HCT116 (cell line): ENCODE measurements around the gene GOLPH3L. TPM values are rescaled to one million over a fixed set of nuclear protein-coding genes. Genes with fewer than 3 reads are reported as not detected.
"Not testable (repeated sequence)": the region's sequence is repeated elsewhere in the genome, so short reads cannot be mapped to it uniquely, and the experiment has no call there.

Experiments used
- ATAC-seq: fragments of 200-7000 bp; cut with Tn5 transposase; 2 replicates; pipeline ENCODE4 v1.9.1; 2020; ENCODE audit warnings: mild to moderate bottlenecking, moderate library complexity
- BruUV-seq: library from RNA; stranded (reverse); fragments of 400-500 nt; replicated peaks from 2 replicates; lab custom pipeline; 2021; lab: Mats Ljungman, UMichigan
- CTCF ChIA-PET: fragments of 300-600 bp; sonication (Branson Sonifier 250); formaldehyde crosslinking; loops from one replicate; lab custom pipeline; 2021; ENCODE audit warnings: antibody characterized with exemption; lab: Charles Lee
- POLR2A ChIA-PET: fragments of 300-600, 350-600 bp; sonication (Branson Sonifier 250); formaldehyde crosslinking; loops from one replicate; lab custom pipeline; 2021; ENCODE audit warnings: antibody characterized with exemption; lab: Charles Lee
- RAD21 ChIA-PET, 2 experiments: fragments of 300-600 bp; sonication (Branson Sonifier 250); formaldehyde crosslinking; loops; one replicate each; lab custom pipeline; 2023; ENCODE audit warnings: low total read pairs in 2 of 2; ENCODE audit not compliant: uncharacterized antibody in 2 of 2, unreplicated experiment in 2 of 2, low non-redundant PET in 1 of 2; lab: Charles Lee
- DNase-seq: peaks from one replicate; pipeline ENCODE4 v3.0.0-alpha.2; 2010; ENCODE audit warnings: low read depth, low spot score
- H2AFZ ChIP-seq: fragments of 200-600 bp; shearing (Covaris generic), sonication (generic); 2 replicates; pipeline ENCODE4 v1.6.1; 2017; ENCODE audit warnings: low read depth, mixed run types, mixed read lengths, antibody characterized with exemption, low read length; ENCODE audit not compliant: poor library complexity, severe bottlenecking
- H3K27ac ChIP-seq: 2 replicates; pipeline ENCODE4 v1.5.1; 2012; ENCODE audit warnings: low read depth, low read length
- H3K27me3 ChIP-seq: fragments of 200-600 bp; sonication (generic); 2 replicates; pipeline ENCODE4 v1.6.1; 2016; ENCODE audit warnings: mixed run types, low read length, mixed read lengths; ENCODE audit not compliant: insufficient read depth
- H3K36me3 ChIP-seq, 2 experiments: fragments of 200-500 bp in 1 of 2; fragments of 200-600 bp in 1 of 2; sonication (Bioruptor generic) in 1 of 2; sonication (generic) in 1 of 2; 2 replicates each; pipeline versions ENCODE4 v1.5.1 to v1.6.1; 2014 to 2016; ENCODE audit warnings: low read length in 2 of 2, inconsistent platforms in 1 of 2, mixed read lengths in 1 of 2, mixed run types in 1 of 2; ENCODE audit not compliant: insufficient read depth in 2 of 2, control insufficient read depth in 1 of 2
- H3K4me1 ChIP-seq, 2 experiments: fragments of 200-600 bp in 1 of 2; sonication (generic) in 1 of 2; 2 replicates each; pipeline versions ENCODE4 v1.5.1 to v1.6.1; 2012 to 2017; ENCODE audit warnings: low read length in 2 of 2, inconsistent platforms in 1 of 2, mild to moderate bottlenecking in 1 of 2, mixed read lengths in 1 of 2, mixed run types in 1 of 2, moderate library complexity in 1 of 2; ENCODE audit not compliant: insufficient read depth in 2 of 2, control insufficient read depth in 1 of 2
- H3K4me2 ChIP-seq: fragments of 200-600 bp; sonication (generic); 2 replicates; pipeline ENCODE4 v1.6.1; 2017; ENCODE audit warnings: mixed run types, low read length, mixed read lengths
- H3K4me3 ChIP-seq, 2 experiments: fragments of 200-600 bp in 1 of 2; sonication (generic) in 1 of 2; replicated peaks in 1 of 2; 2 replicates each; pipeline ENCODE4 v1.5.1; 2011 to 2016; ENCODE audit warnings: low read length in 2 of 2, control low read depth in 1 of 2, low read depth in 1 of 2, mild to moderate bottlenecking in 1 of 2, mixed read lengths in 1 of 2, mixed run types in 1 of 2
- H3K79me2 ChIP-seq: fragments of 200-600 bp; sonication (generic); 2 replicates; pipeline ENCODE4 v1.6.1; 2017; ENCODE audit warnings: mild to moderate bottlenecking, mixed run types, low read length, moderate library complexity, mixed read lengths; ENCODE audit not compliant: insufficient read depth
- H3K9ac ChIP-seq: fragments of 200-600 bp; sonication (generic); 2 replicates; pipeline ENCODE4 v1.6.1; 2016; ENCODE audit warnings: low read length, mixed read lengths
- H3K9me2 ChIP-seq: fragments of 200-600 bp; sonication (generic), shearing (Covaris generic); 2 replicates; pipeline ENCODE4 v1.6.1; 2017; ENCODE audit warnings: mixed run types, mild to moderate bottlenecking, moderate library complexity; ENCODE audit not compliant: insufficient read depth
- H3K9me3 ChIP-seq, 2 experiments: fragments of 200-500 bp in 1 of 2; fragments of 200-600 bp in 1 of 2; sonication (Bioruptor generic) in 1 of 2; sonication (generic) in 1 of 2; 2 replicates each; pipeline ENCODE4 v1.6.1; 2014 to 2017; ENCODE audit warnings: low read length in 2 of 2, mixed read lengths in 2 of 2, inconsistent platforms in 1 of 2, low read depth in 1 of 2, mild to moderate bottlenecking in 1 of 2, mixed run types in 1 of 2, moderate library complexity in 1 of 2; ENCODE audit not compliant: control insufficient read depth in 1 of 2, insufficient read depth in 1 of 2
- H4K20me1 ChIP-seq: fragments of 200-600 bp; sonication (generic), shearing (Covaris generic); 2 replicates; pipeline ENCODE4 v1.6.1; 2017; ENCODE audit warnings: mixed run types, mild to moderate bottlenecking, moderate library complexity; ENCODE audit not compliant: insufficient read depth
- CBX3 ChIP-seq: IDR thresholded peaks from 2 replicates; pipeline ENCODE4 v1.6.1; 2012; ENCODE audit warnings: low read depth
- CEBPB ChIP-seq: IDR thresholded peaks from 2 replicates; pipeline ENCODE4 v1.6.1; 2012; ENCODE audit warnings: low read depth
- EGR1 ChIP-seq: IDR thresholded peaks from 2 replicates; pipeline ENCODE4 v1.6.1; 2012; ENCODE audit warnings: low read depth
- ELF1 ChIP-seq: IDR thresholded peaks from 2 replicates; pipeline ENCODE4 v1.6.1; 2012; ENCODE audit warnings: low read depth, borderline replicate concordance
- EZH2 ChIP-seq: fragments of 200-600 bp; sonication (generic); IDR thresholded peaks from 2 replicates; pipeline ENCODE4 v1.6.1; 2017; ENCODE audit warnings: antibody characterized with exemption, mixed run types
- EZH2phosphoT487 ChIP-seq: fragments of 200-600 bp; IDR thresholded peaks from 2 replicates; pipeline ENCODE4 v1.6.1; 2018; ENCODE audit warnings: antibody characterized with exemption, borderline replicate concordance
- JUND ChIP-seq: IDR thresholded peaks from 2 replicates; pipeline ENCODE4 v1.6.1; 2012
- MAX ChIP-seq: IDR thresholded peaks from 2 replicates; pipeline ENCODE4 v1.6.1; 2012
- POLR2A ChIP-seq: IDR thresholded peaks from 2 replicates; pipeline ENCODE4 v1.7.0; 2011; ENCODE audit warnings: borderline replicate concordance; ENCODE audit not compliant: insufficient read depth, insufficient read length; ENCODE audit errors: extremely low read depth
- POLR2AphosphoS5 ChIP-seq: IDR thresholded peaks from 2 replicates; pipeline ENCODE4 v1.6.1; 2011; ENCODE audit warnings: mild to moderate bottlenecking, low read depth, low read length, moderate library complexity
- RAD21 ChIP-seq: IDR thresholded peaks from 2 replicates; pipeline ENCODE4 v1.6.1; 2012; ENCODE audit warnings: low read depth, mild to moderate bottlenecking
- REST ChIP-seq: IDR thresholded peaks from 2 replicates; pipeline ENCODE4 v1.6.1; 2012; ENCODE audit warnings: low read depth
- SIN3A ChIP-seq: IDR thresholded peaks from 2 replicates; pipeline ENCODE4 v1.6.1; 2012; ENCODE audit warnings: low read depth
- SRF ChIP-seq: IDR thresholded peaks from 2 replicates; pipeline ENCODE4 v1.6.1; 2012; ENCODE audit warnings: low read depth
- TCF7L2 ChIP-seq: IDR thresholded peaks from 2 replicates; pipeline ENCODE4 v1.7.0; 2011; ENCODE audit warnings: borderline replicate concordance, inconsistent platforms; ENCODE audit not compliant: insufficient read depth, insufficient read length; ENCODE audit errors: extremely low read depth
- ZNF274 ChIP-seq: fragments of 200-500 bp; sonication (Bioruptor generic); IDR thresholded peaks from 2 replicates; pipeline ENCODE4 v1.6.1; 2014; ENCODE audit warnings: mild to moderate bottlenecking, low read depth, low read length, inconsistent platforms
- intact Hi-C: fragments of 100-400 bp; cut with micrococcal nuclease; formaldehyde crosslinking; loops from 2 replicates; pipeline ENCODE4 v1.10.0; 2022
- total RNA-seq: library from RNA; stranded (reverse); gene quantifications from one replicate; pipeline ENCODE4 v1.2.1, GENCODE V29; 2021; ENCODE audit not compliant: unreplicated experiment
- TF ChIP-seq, protein P1 (sequence below): IDR thresholded peaks from 2 replicates; pipeline ENCODE4 v1.6.1; 2012

GOLPH3L gene
- total RNA-seq, 1 experiment from 2014 or later: 28.0 TPM

GRCh38 chr1:150626150-150626549 lies 70.8 kb downstream of the GOLPH3L start:
- CTCF ChIA-PET: no interaction called here
- ATAC-seq: no peak
- BruUV-seq: no TSS peak
- RAD21 ChIA-PET: no interaction called here
- DNase-seq: no peak
- no peaks in the 10 kb centered on the region for H4K20me1 ChIP-seq
- no peaks in the 10 kb centered on the region for H3K27me3 ChIP-seq
- H3K4me3 ChIP-seq: no peak overlapping the region
- TF ChIP-seq POLR2A (no peak), RAD21 (no peak), SIN3A (no peak), SRF (no peak), ZNF274 (no peak), JUND (no peak), EZH2phosphoT487 (no peak), ELF1 (no peak), TCF7L2 (no peak), CBX3 (no peak), REST (no peak), CEBPB (no peak), EZH2 (no peak), MAX (no peak), EGR1 (no peak), POLR2AphosphoS5 (no peak)
- TF ChIP-seq, protein P1, sequence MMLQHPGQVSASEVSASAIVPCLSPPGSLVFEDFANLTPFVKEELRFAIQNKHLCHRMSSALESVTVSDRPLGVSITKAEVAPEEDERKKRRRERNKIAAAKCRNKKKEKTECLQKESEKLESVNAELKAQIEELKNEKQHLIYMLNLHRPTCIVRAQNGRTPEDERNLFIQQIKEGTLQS: no peak
- intact Hi-C loops: loop anchor here (5.0 to 10.0 kb wide), 2 partner anchors 299 to 371 kb away; partner anchors contain the start of gene SETDB1
- no peak overlapping the region for H3K9ac ChIP-seq
- H3K79me2 ChIP-seq: peaks cover 31% of the 10 kb centered on the region
- no peak overlapping the region for H2AFZ ChIP-seq
- H3K27ac ChIP-seq: no peak overlapping the region
- H3K4me2 ChIP-seq: no peak overlapping the region
- no peaks in the 10 kb centered on the region for H3K9me3 ChIP-seq
- peaks cover 9 to 46% of the 10 kb centered on the region in 2 experiments for H3K4me1 ChIP-seq
- POLR2A ChIA-PET: no interaction called here
- no peaks in the 10 kb centered on the region for H3K9me2 ChIP-seq
- H3K36me3 ChIP-seq: peaks cover 17 to 35% of the 10 kb centered on the region in 2 experiments

DNA sequence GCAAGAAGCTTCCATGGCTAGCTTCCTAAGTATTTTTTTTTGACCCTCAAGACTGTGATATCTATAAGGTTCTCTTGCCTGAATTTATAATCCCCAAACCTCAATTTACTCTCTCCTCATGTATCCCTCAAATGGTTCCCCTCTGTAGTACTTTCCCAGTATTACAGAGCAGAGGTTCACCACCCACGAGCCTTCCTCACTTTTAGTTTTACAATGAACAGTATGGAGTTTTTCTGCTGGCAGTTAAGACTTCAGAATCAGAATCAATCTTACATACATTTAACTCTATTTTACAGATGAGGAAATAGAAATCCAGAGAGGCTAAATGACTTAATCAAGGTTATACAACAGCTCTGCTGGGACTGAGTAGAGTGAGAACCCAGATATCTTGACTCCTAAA lies 72.4 kb downstream of the GOLPH3L start:
- BruUV-seq, H3K4me3 ChIP-seq, CTCF ChIA-PET, POLR2A ChIA-PET, H3K27ac ChIP-seq, H3K27me3 ChIP-seq, H3K9me2 ChIP-seq, H4K20me1 ChIP-seq, DNase-seq, H3K9me3 ChIP-seq, ATAC-seq, H2AFZ ChIP-seq, RAD21 ChIA-PET: not testable (repeated sequence)
- intact Hi-C loops: loop anchor here (10.0 kb wide), 1 partner anchor 300 kb away; the partner anchor contains the start of gene SETDB1
- Histone ChIP-seq H3K4me1 (peaks cover 11 to 49% of the 10 kb centered on the region in 2 experiments), H3K9ac (peak overlapping the region; percentile 9; the same call in 1 of the 2 replicates), H3K36me3 (peaks cover 17 to 50% of the 10 kb centered on the region in 2 experiments), H3K4me2 (peak overlapping the region; percentile 40), H3K79me2 (peaks cover 31% of the 10 kb centered on the region)
